K562 (cell line): ENCODE measurements around the gene RALA. TPM values are rescaled to one million over a fixed set of nuclear protein-coding genes. Genes with fewer than 3 reads are reported as not detected.
A peak's percentile ranks its signal among the peaks of the same experiment; 100 is the strongest.

ENCODE experiments used
- ATAC-seq: fragments of 200-7000 bp; cut with Tn5 transposase; 3 replicates; pipeline ENCODE4 v1.9.1; 2020; ENCODE audit warnings: moderate library complexity
- BruUV-seq: library from RNA; stranded (reverse); fragments of 400-500 nt; replicated peaks from 2 replicates; lab custom pipeline; 2021; lab: Mats Ljungman, UMichigan
- CTCF ChIA-PET: fragments of 300-600 bp; formaldehyde crosslinking; extraction: SDS; loops from one replicate; lab custom pipeline; 2021; ENCODE audit warnings: low intra/inter-chr PET ratio; lab: Yijun Ruan, JAX
- POLR2A ChIA-PET: fragments of 300-600, 350-650 bp; sonication (Branson Sonifier 250); formaldehyde crosslinking; extraction: SDS; loops from one replicate; lab custom pipeline; 2021; ENCODE audit warnings: antibody characterized with exemption, inconsistent platforms; lab: Yijun Ruan, JAX
- DNase-seq, 4 experiments: peaks; one replicate each; pipeline versions ENCODE4 v3.0.0 to v3.0.0-alpha.2; 2011 to 2018; ENCODE audit warnings: low spot score in 3 of 4, mixed read lengths in 3 of 4; ENCODE audit errors: extremely low read depth in 1 of 4
- FAIRE-seq: peaks from 2 replicates; lab custom pipeline; 2011; peaks lifted over from hg19 to GRCh38; lab: Jason Lieb, UNC
- H2AFZ ChIP-seq: 2 replicates; pipeline ENCODE4 v1.6.0; 2011; ENCODE audit warnings: low read depth, low read length, control low read depth, inconsistent platforms
- H3K27ac ChIP-seq: fragments of 200-600 bp; 3 replicates; pipeline ENCODE4 v1.8.0; 2011; ENCODE audit warnings: low read depth, mild to moderate bottlenecking, control low read depth, inconsistent platforms, low read length, moderate library complexity, mixed read lengths; ENCODE audit errors: extremely low read depth
- H3K27me3 ChIP-seq, 2 experiments: fragments of 300-600 bp in 1 of 2; 2 replicates in 1 of 2; 3 replicates in 1 of 2; pipeline versions ENCODE4 v1.6.0 to v1.8.0; 2011; ENCODE audit warnings: inconsistent platforms in 2 of 2, low read length in 2 of 2, mild to moderate bottlenecking in 1 of 2, mixed read lengths in 1 of 2, moderate library complexity in 1 of 2; ENCODE audit not compliant: control insufficient read depth in 2 of 2, insufficient read depth in 2 of 2
- H3K36me3 ChIP-seq: fragments of 300-600 bp; 3 replicates; pipeline ENCODE4 v1.8.0; 2011; ENCODE audit warnings: mild to moderate bottlenecking, low read length, inconsistent platforms; ENCODE audit not compliant: control insufficient read depth, insufficient read depth
- H3K4me1 ChIP-seq, 2 experiments: fragments of 200-600 bp in 1 of 2; replicated peaks in 1 of 2; 2 replicates in 1 of 2; 3 replicates in 1 of 2; pipeline versions ENCODE4 v1.5.1 to v1.8.0; 2011; ENCODE audit warnings: inconsistent platforms in 2 of 2, low read length in 2 of 2, mild to moderate bottlenecking in 1 of 2, mixed read lengths in 1 of 2, moderate library complexity in 1 of 2; ENCODE audit not compliant: control insufficient read depth in 2 of 2, insufficient read depth in 2 of 2
- H3K4me2 ChIP-seq: 2 replicates; pipeline ENCODE4 v1.6.1; 2011; ENCODE audit warnings: low read length, control low read depth, inconsistent platforms, mixed read lengths; ENCODE audit not compliant: insufficient read depth
- H3K4me3 ChIP-seq: fragments of 200-600 bp; sonication (generic), shearing (Covaris generic); 2 replicates; pipeline ENCODE4 v1.5.1; 2016; ENCODE audit warnings: control low read depth, inconsistent platforms
- H3K79me2 ChIP-seq: fragments of 200-600 bp; 3 replicates; pipeline ENCODE4 v1.8.0; 2011; ENCODE audit warnings: low read length, inconsistent platforms; ENCODE audit not compliant: control insufficient read depth, insufficient read depth
- H3K9ac ChIP-seq, 2 experiments: 2 replicates each; pipeline versions ENCODE4 v1.6.0 to v1.6.1; 2011; ENCODE audit warnings: low read depth in 2 of 2, low read length in 2 of 2, control low read depth in 1 of 2, inconsistent platforms in 1 of 2, mild to moderate bottlenecking in 1 of 2, mixed read lengths in 1 of 2; ENCODE audit not compliant: insufficient read depth in 1 of 2
- H3K9me1 ChIP-seq: one replicate; pipeline ENCODE4 v1.6.0; 2011; ENCODE audit warnings: inconsistent platforms, mild to moderate bottlenecking, low read length, moderate library complexity; ENCODE audit not compliant: control insufficient read depth, insufficient read depth
- H3K9me3 ChIP-seq: replicated peaks from 2 replicates; pipeline ENCODE4 v1.5.1; 2011; ENCODE audit warnings: low read depth, low read length, inconsistent platforms; ENCODE audit not compliant: control insufficient read depth, insufficient read depth
- H4K20me1 ChIP-seq: replicated peaks from 2 replicates; pipeline ENCODE4 v1.6.1; 2011; ENCODE audit warnings: low read length, inconsistent platforms, mixed read lengths; ENCODE audit not compliant: control insufficient read depth, insufficient read depth
- DLX4 ChIP-seq: fragments of 250-450 bp; sonication (Bioruptor Pico); IDR thresholded peaks from 2 replicates; pipeline ENCODE4 v1.6.1; 2021; ENCODE audit warnings: mild to moderate bottlenecking
- HDAC1 ChIP-seq, 2 experiments: fragments of 450-650 bp; IDR thresholded peaks; 2 replicates each; pipeline ENCODE4 v1.6.1; 2016 to 2017; ENCODE audit warnings: inconsistent platforms in 1 of 2, mild to moderate bottlenecking in 1 of 2, moderate library complexity in 1 of 2
- HMG20B ChIP-seq: fragments of 250-450 bp; sonication (Bioruptor Pico); IDR thresholded peaks from 2 replicates; pipeline ENCODE4 v1.5.0; 2021; ENCODE audit warnings: mild to moderate bottlenecking
- HNRNPUL1 ChIP-seq: fragments of 200-400 bp; formaldehyde crosslinking; IDR thresholded peaks from 2 replicates; pipeline ENCODE4 v1.6.1; 2017; ENCODE audit warnings: low read length
- TAF1 ChIP-seq: IDR thresholded peaks from 2 replicates; pipeline ENCODE4 v1.6.1; 2011; ENCODE audit warnings: mild to moderate bottlenecking, low read length, moderate library complexity; ENCODE audit not compliant: insufficient read depth, control insufficient read depth, severe bottlenecking; ENCODE audit errors: extremely low read depth
- U2AF1 ChIP-seq: fragments of 200-400 bp; formaldehyde crosslinking; optimal IDR thresholded peaks from 2 replicates; pipeline ENCODE3; 2017; ENCODE audit warnings: mild to moderate bottlenecking, low read depth, low read length, moderate library complexity
- ZFPM2 ChIP-seq: fragments of 250-450 bp; sonication (Bioruptor Pico); IDR thresholded peaks from 2 replicates; pipeline ENCODE4 v1.5.1; 2022; ENCODE audit warnings: mild to moderate bottlenecking
- ZNF79 ChIP-seq: fragments of 250-450 bp; sonication (Bioruptor Pico); IDR thresholded peaks from 2 replicates; pipeline ENCODE4 v1.4.0; 2020; ENCODE audit warnings: low read depth, mild to moderate bottlenecking, moderate library complexity
- WGBS: fragments of 100-300 bp; shearing (Covaris generic); methylation state at CpG from one replicate; pipeline ENCODE4 v1.1.6; 2016; ENCODE audit warnings: low coverage, mixed read lengths; ENCODE audit not compliant: insufficient coverage; ENCODE audit errors: missing lambda C conversion rate; 5-methylcytosine and 5-hydroxymethylcytosine counted together
- in situ Hi-C: fragments of 300-500 bp; cut with MboI; formaldehyde crosslinking; loops from 4 replicates; pipeline ENCODE4 v1.15.0; 2018; ENCODE audit warnings: inconsistent platforms, mixed read lengths
- intact Hi-C: fragments of 100-400 bp; cut with micrococcal nuclease; formaldehyde crosslinking; loops from 2 replicates; pipeline ENCODE4 v1.14.2; 2022
- polyA plus RNA-seq, 8 experiments: library from polyadenylated mRNA; depleted of rRNA in 4 of 8; stranded (reverse) in 5 of 8; unstranded in 3 of 8; fragments of >200 nt; fragmentation: Nextera tagmentation in 2 of 8; fragmentation: Illumina TruSeq in 1 of 8; extraction: Ambion mirVana in 2 of 8; extraction: Trizol in 1 of 8; gene quantifications; 2 replicates each; pipeline versions ENCODE4 v1.2.1 to v1.2.3, GENCODE V29; 2011 to 2014; ENCODE audit warnings: inconsistent platforms in 1 of 8, missing spikeins in 1 of 8
- total RNA-seq, 7 experiments: library from RNA; depleted of rRNA in 6 of 7; stranded (reverse); fragments of >200 nt in 6 of 7; fragmentation: Illumina TruSeq in 2 of 7; extraction: Trizol in 2 of 7; gene quantifications; 2 replicates each; pipeline versions ENCODE4 v1.2.1 to v1.2.3, GENCODE V29; 2011 to 2021; ENCODE audit warnings: low replicate concordance in 1 of 7
- TF ChIP-seq, protein P1 (sequence below): sonication (generic); formaldehyde crosslinking; IDR thresholded peaks from 2 replicates; pipeline ENCODE4 v1.8.0; 2022; ENCODE audit warnings: mild to moderate bottlenecking, missing genetic modification reagents
- TF ChIP-seq, protein P2 (sequence below): fragments of 250-450 bp; sonication (Bioruptor Pico); IDR thresholded peaks from 2 replicates; pipeline ENCODE4 v1.4.0; 2020
- TF ChIP-seq, protein P3 (sequence below): fragments of 250-450 bp; sonication (Bioruptor Pico); IDR thresholded peaks from 2 replicates; pipeline ENCODE4 v1.8.0; 2022; ENCODE audit warnings: inconsistent platforms
- TF ChIP-seq, protein P4 (sequence below): fragments of 450-650 bp; formaldehyde crosslinking; IDR thresholded peaks from 2 replicates; pipeline ENCODE4 v1.4.0; 2020; ENCODE audit warnings: mild to moderate bottlenecking, mixed read lengths

Gene RALA
- total and polyA plus RNA-seq, 9 of the 15 experiments (the other 6 are each of a cell fraction or from before 2014, with no cell fraction given): 7.2 to 28.0 (median 25.7) TPM

DNA sequence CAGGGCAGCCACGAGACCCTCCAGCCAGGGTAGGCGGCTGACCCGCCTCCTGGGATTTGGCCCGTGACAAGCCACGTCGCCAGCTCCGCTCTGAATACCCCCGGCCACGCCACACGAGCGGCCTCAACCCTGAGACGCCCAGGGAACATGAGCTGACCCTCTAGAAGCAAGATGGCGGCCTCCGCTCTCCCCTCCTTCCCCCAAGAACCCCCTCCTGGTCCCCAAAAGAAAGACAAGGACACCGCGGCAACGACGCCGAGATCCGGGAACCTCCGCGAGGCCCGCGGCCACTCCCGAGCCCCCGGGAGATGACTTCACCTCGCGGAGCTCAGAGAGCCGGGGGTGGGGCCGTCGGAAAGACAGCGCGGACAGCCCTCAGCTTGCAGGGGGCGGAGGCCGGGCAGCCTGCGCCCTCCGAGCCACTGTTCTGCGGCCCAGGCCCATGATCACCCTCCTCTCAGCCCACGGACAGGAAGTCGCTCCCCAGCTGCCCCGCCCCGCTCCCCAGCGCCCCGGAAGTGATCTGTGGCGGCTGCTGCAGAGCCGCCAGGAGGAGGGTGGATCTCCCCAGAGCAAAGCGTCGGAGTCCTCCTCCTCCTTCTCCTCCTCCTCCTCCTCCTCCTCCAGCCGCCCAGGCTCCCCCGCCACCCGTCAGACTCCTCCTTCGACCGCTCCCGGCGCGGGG lies at the start of gene RALA (continued):
- no peak for TF ChIP-seq HMG20B (CRISPR knock-in tag)

DNA sequence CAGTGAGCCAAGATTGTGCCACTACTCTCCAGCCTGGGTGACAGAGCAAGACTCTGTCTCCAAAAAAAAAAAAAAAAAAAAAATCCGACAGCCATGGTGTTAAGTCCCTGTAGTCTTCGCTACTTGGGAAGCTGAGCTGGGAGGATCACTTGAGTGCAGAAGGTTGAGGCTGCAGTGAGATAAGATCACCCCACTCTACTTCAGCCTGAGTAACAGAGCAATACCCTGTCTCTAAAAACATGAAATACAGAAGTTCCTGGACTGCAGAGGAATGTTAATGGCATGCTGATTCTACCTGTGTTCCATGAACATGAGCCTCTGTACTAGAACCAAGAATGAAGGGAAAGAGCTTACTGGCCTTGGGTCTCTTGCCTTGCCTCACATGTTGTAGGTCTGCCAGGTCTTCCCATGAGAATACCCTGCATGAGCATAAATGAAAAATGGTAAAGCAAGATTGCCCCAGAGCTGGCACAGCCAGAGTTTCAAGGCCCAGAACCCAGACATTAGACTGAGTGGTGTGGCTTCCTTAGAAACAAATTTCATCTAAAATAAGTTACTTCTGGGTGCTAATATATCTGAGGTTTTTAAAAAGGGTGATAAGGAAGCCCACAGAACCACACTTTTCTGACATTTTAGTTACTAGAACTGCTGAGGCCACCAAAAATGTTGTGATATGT lies 48.6 kb upstream of the RALA start:
- no peaks in the 10 kb centered on the region for H3K4me1 ChIP-seq
- 69% methylated on average over 2 of the region's 2 CpGs for WGBS
- H3K4me2 ChIP-seq: no peak overlapping the region
- no peak overlapping the region for H2AFZ ChIP-seq
- H3K9me3 ChIP-seq: no peaks in the 10 kb centered on the region; the same call in 1 of the 2 replicates
- CTCF ChIA-PET: no interaction called here
- H3K9me1 ChIP-seq: no peaks in the 10 kb centered on the region
- in situ Hi-C loops (no loop called here), intact Hi-C loops (no loop called here)
- ATAC-seq: peak; percentile 62
- no peaks in the 10 kb centered on the region for H3K79me2 ChIP-seq
- BruUV-seq: no TSS peak
- no peaks in the 10 kb centered on the region for H3K27me3 ChIP-seq
- no peaks in the 10 kb centered on the region for H4K20me1 ChIP-seq
- POLR2A ChIA-PET: interaction anchor here (0.7 to 1.0 kb wide), 2 partner anchors 165 to 168 kb away, joined by 3 to 5 read pairs; no protein-coding TSS in a partner anchor
- no peak overlapping the region for H3K27ac ChIP-seq
- peak; percentile 6 for FAIRE-seq
- no peak overlapping the region for H3K4me3 ChIP-seq
- peaks cover 30% of the 10 kb centered on the region for H3K36me3 ChIP-seq
- no peak overlapping the region for H3K9ac ChIP-seq
- no peak for DNase-seq
- TF ChIP-seq, protein P1, sequence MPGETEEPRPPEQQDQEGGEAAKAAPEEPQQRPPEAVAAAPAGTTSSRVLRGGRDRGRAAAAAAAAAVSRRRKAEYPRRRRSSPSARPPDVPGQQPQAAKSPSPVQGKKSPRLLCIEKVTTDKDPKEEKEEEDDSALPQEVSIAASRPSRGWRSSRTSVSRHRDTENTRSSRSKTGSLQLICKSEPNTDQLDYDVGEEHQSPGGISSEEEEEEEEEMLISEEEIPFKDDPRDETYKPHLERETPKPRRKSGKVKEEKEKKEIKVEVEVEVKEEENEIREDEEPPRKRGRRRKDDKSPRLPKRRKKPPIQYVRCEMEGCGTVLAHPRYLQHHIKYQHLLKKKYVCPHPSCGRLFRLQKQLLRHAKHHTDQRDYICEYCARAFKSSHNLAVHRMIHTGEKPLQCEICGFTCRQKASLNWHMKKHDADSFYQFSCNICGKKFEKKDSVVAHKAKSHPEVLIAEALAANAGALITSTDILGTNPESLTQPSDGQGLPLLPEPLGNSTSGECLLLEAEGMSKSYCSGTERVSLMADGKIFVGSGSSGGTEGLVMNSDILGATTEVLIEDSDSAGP (CRISPR knock-in tag): no peak
- no peak for TF ChIP-seq DLX4 (CRISPR knock-in tag)
- TF ChIP-seq HDAC1 (IDR thresholded peaks at IDR 0.05): no peak
- no peak for TF ChIP-seq HNRNPUL1
- TF ChIP-seq, protein P2, sequence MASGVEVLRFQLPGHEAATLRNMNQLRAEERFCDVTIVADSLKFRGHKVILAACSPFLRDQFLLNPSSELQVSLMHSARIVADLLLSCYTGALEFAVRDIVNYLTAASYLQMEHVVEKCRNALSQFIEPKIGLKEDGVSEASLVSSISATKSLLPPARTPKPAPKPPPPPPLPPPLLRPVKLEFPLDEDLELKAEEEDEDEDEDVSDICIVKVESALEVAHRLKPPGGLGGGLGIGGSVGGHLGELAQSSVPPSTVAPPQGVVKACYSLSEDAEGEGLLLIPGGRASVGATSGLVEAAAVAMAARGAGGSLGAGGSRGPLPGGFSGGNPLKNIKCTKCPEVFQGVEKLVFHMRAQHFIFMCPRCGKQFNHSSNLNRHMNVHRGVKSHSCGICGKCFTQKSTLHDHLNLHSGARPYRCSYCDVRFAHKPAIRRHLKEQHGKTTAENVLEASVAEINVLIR (CRISPR knock-in tag): no peak
- TF ChIP-seq TAF1: no peak
- TF ChIP-seq, protein P3, sequence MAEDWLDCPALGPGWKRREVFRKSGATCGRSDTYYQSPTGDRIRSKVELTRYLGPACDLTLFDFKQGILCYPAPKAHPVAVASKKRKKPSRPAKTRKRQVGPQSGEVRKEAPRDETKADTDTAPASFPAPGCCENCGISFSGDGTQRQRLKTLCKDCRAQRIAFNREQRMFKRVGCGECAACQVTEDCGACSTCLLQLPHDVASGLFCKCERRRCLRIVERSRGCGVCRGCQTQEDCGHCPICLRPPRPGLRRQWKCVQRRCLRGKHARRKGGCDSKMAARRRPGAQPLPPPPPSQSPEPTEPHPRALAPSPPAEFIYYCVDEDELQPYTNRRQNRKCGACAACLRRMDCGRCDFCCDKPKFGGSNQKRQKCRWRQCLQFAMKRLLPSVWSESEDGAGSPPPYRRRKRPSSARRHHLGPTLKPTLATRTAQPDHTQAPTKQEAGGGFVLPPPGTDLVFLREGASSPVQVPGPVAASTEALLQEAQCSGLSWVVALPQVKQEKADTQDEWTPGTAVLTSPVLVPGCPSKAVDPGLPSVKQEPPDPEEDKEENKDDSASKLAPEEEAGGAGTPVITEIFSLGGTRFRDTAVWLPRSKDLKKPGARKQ (CRISPR knock-in tag): no peak
- no peak for TF ChIP-seq U2AF1
- TF ChIP-seq ZFPM2 (CRISPR knock-in tag): no peak
- TF ChIP-seq ZNF79: no peak
- TF ChIP-seq, protein P4, sequence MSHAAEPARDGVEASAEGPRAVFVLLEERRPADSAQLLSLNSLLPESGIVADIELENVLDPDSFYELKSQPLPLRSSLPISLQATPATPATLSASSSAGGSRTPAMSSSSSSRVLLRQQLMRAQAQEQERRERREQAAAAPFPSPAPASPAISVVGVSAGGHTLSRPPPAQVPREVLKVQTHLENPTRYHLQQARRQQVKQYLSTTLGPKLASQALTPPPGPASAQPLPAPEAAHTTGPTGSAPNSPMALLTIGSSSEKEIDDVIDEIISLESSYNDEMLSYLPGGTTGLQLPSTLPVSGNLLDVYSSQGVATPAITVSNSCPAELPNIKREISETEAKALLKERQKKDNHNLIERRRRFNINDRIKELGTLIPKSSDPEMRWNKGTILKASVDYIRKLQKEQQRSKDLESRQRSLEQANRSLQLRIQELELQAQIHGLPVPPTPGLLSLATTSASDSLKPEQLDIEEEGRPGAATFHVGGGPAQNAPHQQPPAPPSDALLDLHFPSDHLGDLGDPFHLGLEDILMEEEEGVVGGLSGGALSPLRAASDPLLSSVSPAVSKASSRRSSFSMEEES: no peak
